ENCODE results near the gene AUTS2. TPM values are rescaled to one million over a fixed set of nuclear protein-coding genes. Genes with fewer than 3 reads are reported as not detected.

Gene AUTS2
- total RNA-seq, 1 experiment from 2014 or later = 256 TPM

DNA sequence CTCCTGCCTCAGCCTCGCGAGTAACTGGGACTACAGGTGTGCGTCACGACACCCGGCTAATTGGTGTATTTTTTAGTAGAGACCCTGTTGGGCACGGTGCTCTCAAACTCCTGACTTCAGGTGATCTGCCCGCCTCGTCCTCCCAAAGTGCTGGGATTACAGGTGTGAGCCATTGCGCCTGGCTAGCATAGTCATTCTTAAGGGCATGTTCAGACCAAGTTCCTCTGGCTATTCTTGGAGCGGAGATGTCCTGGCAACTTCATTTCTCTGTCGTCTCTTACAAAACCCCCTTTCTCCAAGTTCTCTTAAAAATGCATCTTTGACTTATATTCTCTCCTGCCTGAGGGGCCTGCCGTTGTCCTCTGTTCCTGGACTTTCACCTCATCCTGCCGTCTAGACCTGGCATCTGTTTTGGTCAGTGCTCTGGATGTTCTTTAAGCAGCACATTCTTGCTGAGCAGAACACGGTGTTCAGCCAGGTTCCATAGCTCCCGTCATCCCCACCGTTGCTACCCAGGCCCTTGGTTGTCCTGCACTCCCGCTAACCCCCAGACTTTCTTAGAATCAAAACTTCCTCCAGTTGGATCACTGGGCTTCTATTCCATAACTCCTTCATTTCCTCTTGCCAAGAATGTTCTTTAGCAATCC lies 1023.8 kb downstream of the AUTS2 start:
- no peak overlapping the region for H3K27ac Mint-ChIP-seq
- no peak overlapping the region for H2BK120ac ChIP-seq (ENCODE audit: low read depth, low read length, poor library complexity, severe bottlenecking)
- H3K23ac ChIP-seq (ENCODE audit: insufficient read length, low read depth, low read length) = no peak overlapping the region
- H3K14ac ChIP-seq (ENCODE audit: insufficient read depth, low read length) = no peak overlapping the region
- peaks cover 0 to 4% (median 0%) of the 10 kb centered on the region in 3 experiments; a peak in 4 of 7 replicates for H3K36me3 Mint-ChIP-seq (ENCODE audit: insufficient read depth in 1 of 3, low read depth in 3 of 3)
- H2BK12ac ChIP-seq (ENCODE audit: insufficient read length, low read depth, low read length) = no peak overlapping the region
- no peaks in the 10 kb centered on the region for H3K79me2 ChIP-seq (ENCODE audit: insufficient read depth, low read length)
- H3K9ac ChIP-seq (ENCODE audit: extremely low read depth, insufficient read length, low read length) = no peak overlapping the region
- H3K4ac ChIP-seq (ENCODE audit: low read depth, low read length) = no peak overlapping the region
- H3K27ac ChIP-seq (ENCODE audit: insufficient read length, low read depth, low read length) = no peak overlapping the region
- H4K5ac ChIP-seq (ENCODE audit: insufficient read length, low read depth, low read length) = no peak overlapping the region
- WGBS (ENCODE audit: extremely low coverage, insufficient read length, low lambda C conversion rate) = no CpG with 5 or more reads among the region's 17 CpGs
- H2AK5ac ChIP-seq (ENCODE audit: insufficient read length, low read length) = no peak overlapping the region
- no peaks in the 10 kb centered on the region for H3K23me2 ChIP-seq (ENCODE audit: insufficient read length, low read depth, low read length, poor library complexity, severe bottlenecking)
- H3K4me1 Mint-ChIP-seq = peaks cover 32 to 46% of the 10 kb centered on the region in 2 experiments
- H4K8ac ChIP-seq (replicated peaks; ENCODE audit: insufficient read length, low read depth, low read length) = no peak overlapping the region
- H3K56ac ChIP-seq (ENCODE audit: insufficient read length, low read depth, low read length) = no peak overlapping the region
- H3K4me3 Mint-ChIP-seq = no peak overlapping the region; a peak in 1 of 5 replicates
- H3K18ac ChIP-seq (ENCODE audit: insufficient read length, low read depth, low read length) = no peak overlapping the region
- no peak overlapping the region for H4K91ac ChIP-seq (ENCODE audit: insufficient read length, low read depth, low read length)
- TF ChIP-seq, protein P1, sequence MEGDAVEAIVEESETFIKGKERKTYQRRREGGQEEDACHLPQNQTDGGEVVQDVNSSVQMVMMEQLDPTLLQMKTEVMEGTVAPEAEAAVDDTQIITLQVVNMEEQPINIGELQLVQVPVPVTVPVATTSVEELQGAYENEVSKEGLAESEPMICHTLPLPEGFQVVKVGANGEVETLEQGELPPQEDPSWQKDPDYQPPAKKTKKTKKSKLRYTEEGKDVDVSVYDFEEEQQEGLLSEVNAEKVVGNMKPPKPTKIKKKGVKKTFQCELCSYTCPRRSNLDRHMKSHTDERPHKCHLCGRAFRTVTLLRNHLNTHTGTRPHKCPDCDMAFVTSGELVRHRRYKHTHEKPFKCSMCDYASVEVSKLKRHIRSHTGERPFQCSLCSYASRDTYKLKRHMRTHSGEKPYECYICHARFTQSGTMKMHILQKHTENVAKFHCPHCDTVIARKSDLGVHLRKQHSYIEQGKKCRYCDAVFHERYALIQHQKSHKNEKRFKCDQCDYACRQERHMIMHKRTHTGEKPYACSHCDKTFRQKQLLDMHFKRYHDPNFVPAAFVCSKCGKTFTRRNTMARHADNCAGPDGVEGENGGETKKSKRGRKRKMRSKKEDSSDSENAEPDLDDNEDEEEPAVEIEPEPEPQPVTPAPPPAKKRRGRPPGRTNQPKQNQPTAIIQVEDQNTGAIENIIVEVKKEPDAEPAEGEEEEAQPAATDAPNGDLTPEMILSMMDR (conservative IDR thresholded peaks at IDR 0.05) = no peak
- no peak overlapping the region for H3T11ph ChIP-seq (ENCODE audit: low read length)
- H3K9me3 ChIP-seq (ENCODE audit: control insufficient read depth, low read depth, low read length) = no peaks in the 10 kb centered on the region
- no peak for DNase-seq
- no peaks in the 10 kb centered on the region; the same call in 1 of the 2 replicates for H3K27me3 ChIP-seq (ENCODE audit: insufficient read depth, low read length)
- H4K20me1 ChIP-seq (ENCODE audit: control insufficient read depth, insufficient read depth, insufficient read length) = no peaks in the 10 kb centered on the region
- peaks cover 0 to 5% of the 10 kb centered on the region in 2 experiments; a peak in 3 of 5 replicates for H3K9me3 Mint-ChIP-seq
- H3K79me1 ChIP-seq (ENCODE audit: insufficient read depth, low read depth, low read length, poor library complexity, severe bottlenecking) = no peaks in the 10 kb centered on the region
- H3K27me3 Mint-ChIP-seq (ENCODE audit: low read depth) = peaks cover 44% of the 10 kb centered on the region
- peaks cover 4% of the 10 kb centered on the region; the same call in 1 of the 2 replicates for H3K4me1 ChIP-seq (ENCODE audit: insufficient read depth, low read length)
- no peak overlapping the region for H3K4me2 ChIP-seq (ENCODE audit: insufficient read depth, insufficient read length, low read length)
- H2BK15ac ChIP-seq (ENCODE audit: low read depth, low read length) = no peak overlapping the region
- H2BK5ac ChIP-seq (ENCODE audit: insufficient read length, low read length) = no peak overlapping the region
- H2BK20ac ChIP-seq (ENCODE audit: low read depth, low read length, poor library complexity, severe bottlenecking) = no peak overlapping the region
- no peak overlapping the region for H2AFZ ChIP-seq (ENCODE audit: low read length)

Data from H9 (cell line).